ENCODE results near the gene RTP2. TPM values are rescaled to one million over a fixed set of nuclear protein-coding genes. Genes with fewer than 3 reads are reported as not detected.

The RTP2 gene
- total RNA-seq, 1 donor from 2014 or later: not detected

DNA sequence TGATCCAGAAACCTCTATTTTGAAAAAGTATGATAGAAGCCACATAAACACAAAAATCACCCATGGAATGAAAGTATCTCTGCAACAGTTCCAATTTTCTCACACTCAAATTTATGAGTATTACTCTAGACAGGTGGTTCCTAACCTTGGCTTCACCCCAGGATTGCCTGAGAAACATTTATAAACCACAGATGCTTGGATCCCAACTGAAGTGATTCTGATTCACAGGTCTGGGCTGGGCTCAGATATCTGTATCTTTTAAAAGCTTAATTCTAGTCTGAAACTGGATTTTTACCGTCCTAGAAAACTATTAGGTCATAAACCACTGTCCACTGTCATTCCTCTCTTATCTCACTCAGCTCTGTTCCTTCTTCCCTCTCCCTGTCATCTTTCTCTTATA lies 24.8 kb downstream of the RTP2 start:
- DNase-seq (ENCODE audit: low read depth, low spot score): no peak

DNA sequence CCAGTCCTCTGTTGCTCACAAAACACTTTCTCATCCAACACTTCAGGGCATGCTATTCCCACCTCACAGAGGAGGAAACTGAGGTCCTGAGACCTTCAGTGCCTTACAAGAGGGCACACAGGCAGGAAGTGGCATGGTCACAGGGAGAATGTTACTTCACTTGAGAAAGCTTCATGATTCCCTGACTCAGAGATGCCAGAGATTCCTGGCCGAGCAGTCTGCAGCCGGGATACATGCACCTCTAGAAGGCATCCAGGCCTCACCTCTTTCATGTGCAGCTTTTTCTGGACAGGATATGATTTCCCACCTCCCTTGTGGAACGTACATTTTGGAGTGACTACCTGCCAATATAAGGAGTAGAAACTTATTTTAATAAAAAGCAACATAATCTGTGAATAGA lies 29.3 kb downstream of the RTP2 start:
- DNase-seq (ENCODE audit: low read depth, low spot score): no peak

DNA sequence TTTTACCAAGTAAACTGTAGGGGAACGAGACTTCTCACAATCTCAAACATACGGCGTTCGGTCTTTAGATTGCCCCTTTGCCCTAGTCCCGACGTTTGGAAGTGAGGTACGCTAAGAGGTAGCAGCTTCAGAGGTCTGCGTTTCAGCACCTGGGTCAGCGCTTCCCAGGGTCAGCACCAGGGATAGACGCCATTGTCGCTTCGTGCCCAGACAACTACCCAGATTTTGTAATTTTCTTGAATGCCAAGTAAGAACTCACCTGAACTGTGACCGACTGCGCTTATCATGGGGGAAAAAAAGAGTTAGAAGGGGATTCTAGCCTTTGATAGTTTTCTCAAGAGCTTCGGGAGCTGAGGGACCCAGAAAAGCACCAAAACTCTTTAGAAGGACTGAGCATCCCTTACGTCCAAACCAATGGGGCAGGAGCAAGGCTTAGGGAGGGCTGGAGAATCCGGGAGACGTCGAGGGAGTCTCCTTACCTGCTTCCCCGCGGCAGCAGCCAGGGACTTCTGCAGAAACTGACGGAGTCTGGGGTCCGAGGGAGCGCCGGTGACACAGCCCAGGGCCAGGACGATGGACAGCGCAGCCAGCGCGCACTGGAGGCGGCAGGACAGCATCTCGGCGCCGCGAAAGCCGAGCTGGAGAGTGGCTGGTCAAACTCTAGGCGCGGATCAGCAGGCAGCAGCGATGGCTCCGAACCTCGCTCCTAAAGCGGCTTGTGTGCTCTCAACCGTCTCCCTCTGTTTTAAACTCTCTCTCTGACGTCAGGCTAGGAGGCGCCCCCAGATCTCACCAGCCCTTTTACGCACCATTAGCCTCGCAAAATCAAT lies 32.5 kb downstream of the RTP2 start, which contains the start of gene SST:
TSS of gene SST (minus strand) at position 720 of the 830 bp plus-strand sequence. CDS start at position 617, 103 bp downstream.
- DNase-seq (ENCODE audit: low read depth, low spot score): no peak

DNA sequence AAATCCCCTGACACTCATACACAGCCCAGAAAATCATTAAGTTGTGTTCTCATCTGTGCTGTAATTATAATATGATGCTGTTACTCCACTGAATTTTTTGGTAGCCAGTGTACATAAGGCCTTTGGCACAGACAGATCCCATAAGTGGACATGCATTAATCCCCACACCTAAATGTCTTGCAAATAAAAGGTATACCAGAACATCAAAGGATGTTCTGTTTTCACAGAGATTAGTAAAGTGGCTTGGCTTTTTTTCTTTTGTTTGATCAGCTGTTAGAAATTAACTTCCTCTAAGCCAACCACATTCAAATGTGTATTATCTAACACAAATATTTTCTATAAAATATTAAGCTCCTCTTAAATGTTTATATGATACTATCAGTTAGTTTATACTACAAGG lies 34.8 kb downstream of the RTP2 start:
- DNase-seq (ENCODE audit: low read depth, low spot score): no peak

DNA sequence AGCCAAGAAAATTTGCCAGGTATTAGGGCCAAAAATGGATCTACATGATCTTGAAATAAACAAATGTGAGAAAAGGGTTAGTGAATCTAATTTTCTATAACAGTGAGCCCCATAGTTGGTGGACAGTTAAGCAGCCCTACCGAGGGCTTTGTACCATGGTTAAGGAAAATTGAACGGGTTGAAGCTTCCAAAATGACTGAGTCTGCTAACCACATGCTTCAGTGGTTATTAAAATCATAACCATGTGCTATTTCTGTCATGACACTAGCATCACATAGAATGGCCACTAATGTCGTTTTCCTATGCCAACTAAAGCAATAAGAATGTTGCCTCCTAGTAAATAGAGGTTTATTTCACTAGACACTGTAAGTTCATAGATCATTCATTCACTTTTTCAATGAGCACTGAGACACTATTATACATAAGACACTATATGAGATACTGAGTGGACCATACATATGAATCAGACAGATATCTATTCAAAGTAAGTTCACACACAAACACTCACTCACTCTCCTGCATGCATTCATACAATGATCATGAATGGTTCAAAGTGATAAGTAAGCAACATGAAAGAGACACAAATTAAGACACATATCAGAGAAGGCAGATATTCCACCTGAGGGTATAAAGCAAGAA lies 36.5 kb downstream of the RTP2 start:
- no peak for DNase-seq (ENCODE audit: low read depth, low spot score)

DNA sequence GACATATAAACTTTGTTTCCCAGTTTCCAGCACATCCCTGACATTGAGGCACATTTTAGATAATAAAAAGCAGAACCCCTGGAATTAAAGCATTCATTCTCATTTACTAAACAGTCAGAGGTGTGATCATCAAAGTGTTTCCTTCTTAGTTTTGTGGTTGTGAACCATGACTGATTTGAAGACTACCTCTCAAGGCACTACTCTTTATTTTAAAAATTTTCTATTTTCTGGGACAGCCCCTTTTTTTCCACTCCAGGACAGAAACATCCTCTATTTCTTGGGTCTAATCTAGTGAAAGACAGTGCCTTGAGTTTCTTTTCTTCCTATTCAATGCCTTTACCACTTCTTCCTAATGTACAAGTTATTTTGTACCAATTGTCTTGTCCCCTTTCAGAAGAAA lies 37.3 kb downstream of the RTP2 start:
- no peak for DNase-seq (ENCODE audit: low read depth, low spot score)

DNA sequence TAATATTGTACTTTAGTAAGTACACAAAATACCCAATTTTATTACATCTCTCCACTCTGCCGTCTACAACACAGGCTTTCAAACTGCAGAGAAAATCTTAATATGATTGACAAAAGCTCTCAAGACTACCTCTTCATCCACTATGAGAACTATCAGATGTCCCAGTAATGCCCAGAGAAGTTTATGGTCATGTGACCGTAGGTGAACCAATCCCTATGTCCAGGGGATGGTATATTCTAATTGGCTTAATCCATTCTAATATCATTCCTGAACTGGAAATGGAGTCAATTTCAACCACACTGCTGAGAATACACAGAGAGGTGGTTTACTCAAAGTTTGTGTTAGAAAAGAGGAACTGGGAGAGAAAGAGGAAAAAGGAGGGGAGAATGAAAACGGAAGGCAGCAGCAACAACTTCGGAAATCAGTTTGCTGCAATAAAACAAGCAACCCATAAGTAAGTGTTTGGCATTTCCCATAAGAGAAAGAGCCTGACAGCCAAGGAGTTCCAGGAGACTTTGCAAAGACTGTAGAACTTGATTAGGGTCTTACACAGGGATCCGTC lies 39.4 kb downstream of the RTP2 start:
- DNase-seq (ENCODE audit: low read depth, low spot score): no peak

DNA sequence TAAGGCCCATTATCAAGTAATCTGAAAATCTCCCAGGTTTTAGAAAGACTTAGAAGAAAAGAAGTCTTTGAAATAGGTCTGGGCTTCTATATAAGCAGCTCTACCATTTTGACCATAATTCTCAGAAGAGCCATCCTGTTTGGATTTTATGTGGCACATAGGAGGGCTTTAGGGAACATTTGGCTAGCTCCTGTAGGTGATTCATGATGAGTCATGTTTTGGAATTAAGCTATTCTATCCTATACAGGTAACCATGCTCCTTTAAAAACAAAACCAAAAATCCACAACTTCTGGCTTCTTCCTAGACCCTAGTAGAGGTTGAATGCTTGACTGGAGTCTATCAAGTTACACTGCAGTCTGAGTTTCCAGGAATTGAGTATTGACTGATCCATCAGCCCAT lies 41.1 kb downstream of the RTP2 start:
- no peak for DNase-seq (ENCODE audit: low read depth, low spot score)

DNA sequence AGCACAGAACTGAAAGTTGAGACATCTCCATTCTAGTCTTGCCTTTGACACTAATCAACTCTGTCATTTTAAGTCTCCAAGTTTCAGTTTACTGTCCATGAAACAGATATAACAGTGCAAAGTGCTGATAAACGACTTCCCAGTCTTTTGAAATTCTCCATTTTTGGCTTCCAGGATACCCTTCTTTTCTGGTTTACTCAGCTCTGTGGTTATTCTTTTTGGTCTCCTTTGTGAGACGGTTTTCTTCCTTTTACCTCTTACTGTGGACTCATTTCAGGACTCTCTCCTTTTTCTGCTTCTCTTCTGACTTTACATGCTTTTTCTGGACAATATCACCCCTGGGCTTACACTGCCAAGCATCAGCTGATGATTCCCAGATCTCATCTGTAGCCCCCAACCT lies 51.1 kb downstream of the RTP2 start:
- DNase-seq (ENCODE audit: low read depth, low spot score): no peak

Other genes with a start within 250 kb of the RTP2 start
- gene SST, start 32.2 kb downstream of the RTP2 start, total RNA-seq: not detected in 2 replicates
- gene BCL6, start 42.9 kb upstream of the RTP2 start, total RNA-seq: 5.1 and 10.4 TPM in 2 replicates